ENCODE data around the gene AMBP. TPM values are rescaled to one million over a fixed set of nuclear protein-coding genes. Genes with fewer than 3 reads are reported as not detected.

The AMBP gene
- total RNA-seq, 1 donor from 2014 or later: 0.29 TPM

DNA sequence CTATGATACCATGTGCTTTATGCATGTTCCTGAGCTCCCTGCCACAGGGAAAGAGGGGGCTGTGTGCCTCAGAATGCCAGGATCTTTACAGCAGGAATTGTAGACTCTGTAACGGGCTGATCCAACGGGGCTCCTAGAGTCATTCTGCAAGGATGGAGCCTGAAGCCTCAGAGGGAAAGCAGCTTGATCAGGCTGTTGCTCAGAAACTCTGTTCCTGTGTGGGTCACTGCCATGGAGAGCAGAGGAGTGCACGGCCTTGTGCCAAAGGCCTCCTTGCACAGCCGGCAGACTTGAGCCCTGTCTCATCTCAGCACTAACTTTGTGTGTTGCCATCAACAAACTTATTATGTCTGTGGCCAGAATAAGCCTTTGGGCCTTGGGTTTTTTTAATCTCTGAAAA, 51.8 kb downstream of the AMBP start:
- no peak overlapping the region for H3K4me3 Mint-ChIP-seq (ENCODE audit: unreplicated experiment)
- no peak overlapping the region for H3K27ac Mint-ChIP-seq (ENCODE audit: unreplicated experiment)
- no peak for DNase-seq
- H3K27me3 Mint-ChIP-seq (ENCODE audit: unreplicated experiment): peaks cover 3% of the 10 kb centered on the region
- TF ChIP-seq, protein P1, sequence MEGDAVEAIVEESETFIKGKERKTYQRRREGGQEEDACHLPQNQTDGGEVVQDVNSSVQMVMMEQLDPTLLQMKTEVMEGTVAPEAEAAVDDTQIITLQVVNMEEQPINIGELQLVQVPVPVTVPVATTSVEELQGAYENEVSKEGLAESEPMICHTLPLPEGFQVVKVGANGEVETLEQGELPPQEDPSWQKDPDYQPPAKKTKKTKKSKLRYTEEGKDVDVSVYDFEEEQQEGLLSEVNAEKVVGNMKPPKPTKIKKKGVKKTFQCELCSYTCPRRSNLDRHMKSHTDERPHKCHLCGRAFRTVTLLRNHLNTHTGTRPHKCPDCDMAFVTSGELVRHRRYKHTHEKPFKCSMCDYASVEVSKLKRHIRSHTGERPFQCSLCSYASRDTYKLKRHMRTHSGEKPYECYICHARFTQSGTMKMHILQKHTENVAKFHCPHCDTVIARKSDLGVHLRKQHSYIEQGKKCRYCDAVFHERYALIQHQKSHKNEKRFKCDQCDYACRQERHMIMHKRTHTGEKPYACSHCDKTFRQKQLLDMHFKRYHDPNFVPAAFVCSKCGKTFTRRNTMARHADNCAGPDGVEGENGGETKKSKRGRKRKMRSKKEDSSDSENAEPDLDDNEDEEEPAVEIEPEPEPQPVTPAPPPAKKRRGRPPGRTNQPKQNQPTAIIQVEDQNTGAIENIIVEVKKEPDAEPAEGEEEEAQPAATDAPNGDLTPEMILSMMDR (IDR thresholded peaks at IDR 0.05; ENCODE audit: partially characterized antibody, unreplicated experiment): no peak
- peaks cover 6% of the 10 kb centered on the region for H3K4me1 Mint-ChIP-seq (ENCODE audit: low read depth, unreplicated experiment)
- peaks cover 18% of the 10 kb centered on the region for H3K9me3 Mint-ChIP-seq (ENCODE audit: unreplicated experiment)
- peaks cover 37% of the 10 kb centered on the region for H3K36me3 Mint-ChIP-seq (ENCODE audit: unreplicated experiment)

DNA sequence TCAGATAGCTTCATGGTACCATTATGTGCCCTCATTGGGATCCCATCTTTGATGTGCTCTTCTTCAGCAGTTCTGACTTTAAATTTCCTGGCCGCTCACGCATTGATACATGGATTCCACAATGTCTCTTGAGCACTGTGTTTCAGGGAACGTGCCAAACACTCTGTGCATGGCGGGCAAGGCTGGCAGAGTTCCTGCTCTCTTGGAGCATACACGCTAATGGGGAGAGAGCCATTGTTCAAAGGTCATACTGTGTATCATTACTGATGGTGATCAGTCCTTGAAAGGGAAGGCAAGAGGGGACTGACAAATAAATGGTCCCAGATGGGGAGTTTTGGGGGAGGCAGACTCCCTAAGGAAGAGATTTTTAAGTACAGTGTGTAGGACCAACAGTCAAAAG, 52.3 kb downstream of the AMBP start:
- peaks cover 37% of the 10 kb centered on the region for H3K36me3 Mint-ChIP-seq (ENCODE audit: unreplicated experiment)

DNA sequence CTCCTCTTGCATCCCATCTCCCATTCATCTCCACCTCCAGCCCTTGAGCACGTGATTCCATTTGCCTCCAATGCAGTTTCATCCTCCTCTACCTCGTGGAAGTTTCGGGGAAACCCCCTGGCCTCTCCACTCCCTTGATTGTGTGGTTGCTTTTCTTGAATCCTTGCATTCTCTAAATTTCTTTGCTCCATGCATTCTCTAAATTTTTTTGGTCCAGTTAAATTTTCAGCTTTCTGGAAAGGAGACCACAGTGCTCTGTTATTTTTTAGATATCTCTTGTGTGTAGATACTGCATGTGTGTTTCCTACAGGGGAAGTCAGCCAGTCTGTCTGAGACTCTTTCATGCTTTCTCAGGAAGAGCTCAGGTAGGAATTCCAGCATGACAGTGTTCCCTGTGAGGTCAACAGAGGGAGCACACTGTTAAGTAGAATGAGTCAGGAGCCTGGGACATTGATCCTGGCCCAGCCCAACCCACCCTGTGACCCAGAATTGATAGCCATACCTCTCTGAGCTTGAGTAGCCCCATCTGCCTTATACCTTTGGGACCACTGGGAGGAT, 52.8 kb downstream of the AMBP start:
- Mint-ChIP-seq H3K27me3 (ENCODE audit: unreplicated experiment) (no peaks in the 10 kb centered on the region), H3K36me3 (ENCODE audit: unreplicated experiment) (peaks cover 37% of the 10 kb centered on the region), H3K9me3 (ENCODE audit: unreplicated experiment) (peaks cover 15% of the 10 kb centered on the region), H3K4me3 (ENCODE audit: unreplicated experiment) (no peak overlapping the region), H3K27ac (ENCODE audit: unreplicated experiment) (no peak overlapping the region), H3K4me1 (ENCODE audit: low read depth, unreplicated experiment) (peaks cover 3% of the 10 kb centered on the region)
- TF ChIP-seq, protein P1 (IDR thresholded peaks at IDR 0.05; ENCODE audit: partially characterized antibody, unreplicated experiment): no peak
- no peak for DNase-seq

More for the DNA sequence above, 52.3 kb downstream of the AMBP start:
- Mint-ChIP-seq H3K4me1 (ENCODE audit: low read depth, unreplicated experiment) (peaks cover 3% of the 10 kb centered on the region), H3K4me3 (ENCODE audit: unreplicated experiment) (no peak overlapping the region), H3K27me3 (ENCODE audit: unreplicated experiment) (peaks cover 3% of the 10 kb centered on the region), H3K27ac (ENCODE audit: unreplicated experiment) (peak overlapping the region; percentile 29), H3K9me3 (ENCODE audit: unreplicated experiment) (peaks cover 15% of the 10 kb centered on the region)
- DNase-seq: no peak
- TF ChIP-seq, protein P1 (IDR thresholded peaks at IDR 0.05; ENCODE audit: partially characterized antibody, unreplicated experiment): no peak

DNA sequence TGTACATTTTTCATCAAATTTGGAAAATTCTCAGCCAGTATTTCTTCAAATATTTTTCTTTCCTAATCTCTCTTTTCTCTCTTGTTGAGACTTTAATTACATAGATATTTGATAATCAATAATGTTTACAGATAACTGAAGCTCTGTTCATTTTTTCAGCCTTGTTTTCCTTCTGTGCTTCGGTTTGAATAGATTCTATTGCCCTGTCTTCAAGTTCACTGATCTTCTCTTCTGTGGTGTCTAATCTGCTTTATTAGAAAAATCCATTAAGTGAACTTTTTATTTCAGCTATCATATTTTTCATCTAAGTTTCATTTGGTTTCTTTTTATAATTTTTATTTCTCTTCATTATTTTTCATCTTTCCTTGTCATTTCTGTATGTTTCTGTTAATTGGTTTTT, 54.1 kb downstream of the AMBP start:
- peaks cover 3% of the 10 kb centered on the region for H3K4me1 Mint-ChIP-seq (ENCODE audit: low read depth, unreplicated experiment)
- H3K27ac Mint-ChIP-seq (ENCODE audit: unreplicated experiment): no peak overlapping the region
- no peak overlapping the region for H3K4me3 Mint-ChIP-seq (ENCODE audit: unreplicated experiment)
- TF ChIP-seq, protein P1 (IDR thresholded peaks at IDR 0.05; ENCODE audit: partially characterized antibody, unreplicated experiment): no peak
- H3K9me3 Mint-ChIP-seq (ENCODE audit: unreplicated experiment): peaks cover 13% of the 10 kb centered on the region
- peaks cover 47% of the 10 kb centered on the region for H3K36me3 Mint-ChIP-seq (ENCODE audit: unreplicated experiment)
- no peaks in the 10 kb centered on the region for H3K27me3 Mint-ChIP-seq (ENCODE audit: unreplicated experiment)
- DNase-seq: no peak

DNA sequence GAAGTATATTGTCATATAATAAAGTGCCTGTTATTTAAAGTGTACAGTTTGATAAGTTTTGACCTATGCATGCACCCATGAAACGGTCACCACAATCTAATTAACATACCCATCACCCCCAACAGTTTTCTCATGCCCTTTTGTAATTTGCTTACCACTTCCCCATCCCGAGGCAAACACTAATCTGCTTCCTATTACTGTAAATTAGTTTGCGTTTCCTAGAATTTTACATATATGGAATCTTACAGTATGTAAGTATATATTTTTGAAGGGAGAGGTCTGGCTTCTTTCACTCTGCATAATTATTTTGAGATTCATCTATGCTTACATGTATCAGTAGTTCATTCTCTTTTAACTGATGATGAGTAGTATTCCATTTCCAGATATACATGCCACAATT, 56.5 kb downstream of the AMBP start:
- peaks cover 47% of the 10 kb centered on the region for H3K36me3 Mint-ChIP-seq (ENCODE audit: unreplicated experiment)
- DNase-seq: no peak
- no peak overlapping the region for H3K27ac Mint-ChIP-seq (ENCODE audit: unreplicated experiment)
- TF ChIP-seq, protein P1 (IDR thresholded peaks at IDR 0.05; ENCODE audit: partially characterized antibody, unreplicated experiment): no peak
- H3K9me3 Mint-ChIP-seq (ENCODE audit: unreplicated experiment): peaks cover 11% of the 10 kb centered on the region
- peaks cover 4% of the 10 kb centered on the region for H3K4me1 Mint-ChIP-seq (ENCODE audit: low read depth, unreplicated experiment)
- H3K27me3 Mint-ChIP-seq (ENCODE audit: unreplicated experiment): peaks cover 2% of the 10 kb centered on the region
- no peak overlapping the region for H3K4me3 Mint-ChIP-seq (ENCODE audit: unreplicated experiment)

All from glutamatergic neuron (in vitro differentiated cells).